H1 (cell line): ENCODE results near the gene MICOS13. TPM values are rescaled to one million over a fixed set of nuclear protein-coding genes. Genes with fewer than 3 reads are reported as not detected.

Experiments
- CTCF ChIA-PET: fragments of 300-600 bp; sonication (Branson Sonifier 250); formaldehyde crosslinking; loops from one replicate; lab custom pipeline; 2021; ENCODE audit not compliant: partially characterized antibody; lab: Charles Lee
- POLR2A ChIA-PET: fragments of 300-600 bp; sonication (Branson Sonifier 250); formaldehyde crosslinking; loops from one replicate; lab custom pipeline; 2021; ENCODE audit warnings: inconsistent platforms; ENCODE audit not compliant: partially characterized antibody; lab: Charles Lee
- DNase-seq, 2 experiments: peaks; one replicate each; pipeline versions ENCODE4 v3.0.0 to v3.0.0-alpha.2; 2010 to 2022; ENCODE audit warnings: low spot score in 2 of 2, low read depth in 1 of 2, mixed read lengths in 1 of 2
- FAIRE-seq: peaks from 2 replicates; lab custom pipeline; 2011; peaks lifted over from hg19 to GRCh38; lab: Jason Lieb, UNC
- H2AFZ ChIP-seq: 2 replicates; pipeline ENCODE4 v1.8.1; 2012; ENCODE audit warnings: low read length, inconsistent platforms
- H2AK5ac ChIP-seq: 2 replicates; pipeline ENCODE4 v1.6.1; 2013; ENCODE audit warnings: low read depth, low read length
- H2BK120ac ChIP-seq: replicated peaks from 2 replicates; pipeline ENCODE3; 2013; ENCODE audit warnings: low read depth, low read length, inconsistent platforms
- H2BK12ac ChIP-seq: 2 replicates; pipeline ENCODE4 v1.6.1; 2013; ENCODE audit warnings: low read depth, low read length
- H2BK15ac ChIP-seq: 2 replicates; pipeline ENCODE4 v1.6.1; 2013; ENCODE audit warnings: low read length
- H2BK20ac ChIP-seq: 2 replicates; pipeline ENCODE4 v1.6.1; 2013; ENCODE audit warnings: low read length
- H2BK5ac ChIP-seq: 2 replicates; pipeline ENCODE4 v1.6.1; 2013; ENCODE audit warnings: low read depth, low read length
- H3K14ac ChIP-seq: 2 replicates; pipeline ENCODE4 v1.6.1; 2013; ENCODE audit warnings: inconsistent platforms; ENCODE audit not compliant: insufficient read length
- H3K18ac ChIP-seq: 2 replicates; pipeline ENCODE4 v1.6.1; 2013; ENCODE audit warnings: low read length; ENCODE audit errors: extremely low read depth
- H3K23ac ChIP-seq: 2 replicates; pipeline ENCODE4 v1.6.1; 2013; ENCODE audit warnings: inconsistent platforms; ENCODE audit not compliant: insufficient read length
- H3K23me2 ChIP-seq: 2 replicates; pipeline ENCODE4 v1.6.1; 2013; ENCODE audit warnings: low read depth, low read length
- H3K27ac ChIP-seq: 2 replicates; pipeline ENCODE4 v1.6.1; 2011; ENCODE audit warnings: low read depth, low read length, inconsistent platforms
- H3K27me3 ChIP-seq, 4 experiments: replicated peaks in 1 of 4; 1 replicate in 1 of 4; 2 replicates in 3 of 4; pipeline versions ENCODE4 v1.6.1 to v1.8.1; 2011 to 2013; ENCODE audit warnings: low read length in 3 of 4, mild to moderate bottlenecking in 3 of 4, inconsistent platforms in 2 of 4, mixed read lengths in 2 of 4, moderate library complexity in 1 of 4; ENCODE audit not compliant: control insufficient read depth in 3 of 4, insufficient read depth in 3 of 4; ENCODE audit errors: extremely low read depth in 1 of 4
- H3K36me3 ChIP-seq, 4 experiments: 2 replicates each; pipeline versions ENCODE4 v1.6.1 to v1.8.1; 2011 to 2013; ENCODE audit warnings: mild to moderate bottlenecking in 4 of 4, low read length in 3 of 4, moderate library complexity in 2 of 4, control low read depth in 1 of 4, inconsistent platforms in 1 of 4; ENCODE audit not compliant: insufficient read depth in 4 of 4, control insufficient read depth in 2 of 4
- H3K4ac ChIP-seq: replicated peaks from 2 replicates; pipeline ENCODE3; 2013; ENCODE audit warnings: low read length, low read depth, mixed read lengths, inconsistent platforms; ENCODE audit not compliant: insufficient read length
- H3K4me1 ChIP-seq, 4 experiments: replicated peaks in 1 of 4; 1 replicate in 1 of 4; 2 replicates in 3 of 4; pipeline versions ENCODE4 v1.6.1 to v1.8.1; 2011 to 2013; ENCODE audit warnings: low read length in 3 of 4, inconsistent platforms in 2 of 4, mixed read lengths in 1 of 4; ENCODE audit not compliant: insufficient read depth in 4 of 4, control insufficient read depth in 3 of 4
- H3K4me2 ChIP-seq, 2 experiments: 2 replicates each; pipeline versions ENCODE4 v1.6.1 to v1.8.1; 2011 to 2013; ENCODE audit warnings: low read depth in 2 of 2, low read length in 2 of 2, control low read depth in 1 of 2, inconsistent platforms in 1 of 2, mild to moderate bottlenecking in 1 of 2; ENCODE audit not compliant: insufficient read depth in 1 of 2
- H3K4me3 ChIP-seq, 4 experiments: fragments of 200-600, 300-600 bp in 1 of 4; sonication (generic), shearing (Covaris generic), sonication (Bioruptor Twin) in 1 of 4; 2 replicates each; pipeline versions ENCODE4 v1.5.1 to v1.8.1; 2011 to 2016; ENCODE audit warnings: low read length in 4 of 4, low read depth in 3 of 4, control low read depth in 2 of 4, inconsistent platforms in 2 of 4, mild to moderate bottlenecking in 2 of 4, mixed read lengths in 1 of 4, moderate library complexity in 1 of 4; ENCODE audit not compliant: insufficient read depth in 2 of 4; ENCODE audit errors: extremely low read depth in 1 of 4
- H3K56ac ChIP-seq: replicated peaks from 2 replicates; pipeline ENCODE3; 2013; ENCODE audit warnings: low read depth, mild to moderate bottlenecking, mixed read lengths, low read length, inconsistent platforms; ENCODE audit not compliant: insufficient read length
- H3K79me1 ChIP-seq: 2 replicates; pipeline ENCODE4 v1.6.1; 2013; ENCODE audit warnings: low read depth, low read length, control low read depth
- H3K79me2 ChIP-seq, 2 experiments: 2 replicates each; pipeline versions ENCODE4 v1.6.1 to v1.8.1; 2012 to 2013; ENCODE audit warnings: low read length in 2 of 2, mild to moderate bottlenecking in 2 of 2, inconsistent platforms in 1 of 2; ENCODE audit not compliant: insufficient read depth in 2 of 2, control insufficient read depth in 1 of 2
- H3K9ac ChIP-seq, 4 experiments: replicated peaks in 1 of 4; 1 replicate in 1 of 4; 2 replicates in 3 of 4; pipeline versions ENCODE4 v1.6.1 to v1.8.1; 2011 to 2013; ENCODE audit warnings: low read depth in 3 of 4, low read length in 3 of 4, control low read depth in 2 of 4, mild to moderate bottlenecking in 2 of 4, moderate library complexity in 2 of 4, inconsistent platforms in 1 of 4; ENCODE audit errors: extremely low read depth in 1 of 4
- H3K9me3 ChIP-seq, 2 experiments: 2 replicates each; pipeline versions ENCODE4 v1.6.1 to v1.8.1; 2012 to 2013; ENCODE audit warnings: mild to moderate bottlenecking in 2 of 2, moderate library complexity in 2 of 2, control low read depth in 1 of 2, inconsistent platforms in 1 of 2, low read depth in 1 of 2, low read length in 1 of 2, mixed read lengths in 1 of 2; ENCODE audit not compliant: insufficient read depth in 2 of 2
- H4K20me1 ChIP-seq, 2 experiments: replicated peaks in 1 of 2; 2 replicates each; pipeline versions ENCODE3 to v1.8.1; 2011 to 2013; ENCODE audit warnings: inconsistent platforms in 2 of 2, low read length in 2 of 2, mild to moderate bottlenecking in 1 of 2; ENCODE audit not compliant: insufficient read depth in 2 of 2, control insufficient read depth in 1 of 2
- H4K5ac ChIP-seq: 2 replicates; pipeline ENCODE4 v1.6.1; 2013; ENCODE audit warnings: low read length, low read depth, mixed read lengths, inconsistent platforms; ENCODE audit not compliant: insufficient read length
- H4K8ac ChIP-seq: 2 replicates; pipeline ENCODE4 v1.8.0; 2013; ENCODE audit warnings: mild to moderate bottlenecking, moderate library complexity, low read length, inconsistent platforms; ENCODE audit not compliant: insufficient read depth; ENCODE audit errors: extremely low read depth
- H4K91ac ChIP-seq: replicated peaks from 2 replicates; pipeline ENCODE3; 2013; ENCODE audit warnings: low read length, mixed read lengths, inconsistent platforms; ENCODE audit not compliant: insufficient read length
- ATF2 ChIP-seq: IDR thresholded peaks from 2 replicates; pipeline ENCODE4 v1.6.1; 2012; ENCODE audit warnings: low read length, inconsistent platforms
- ATF3 ChIP-seq: IDR thresholded peaks from 2 replicates; pipeline ENCODE4 v1.6.1; 2011; ENCODE audit warnings: low read depth, mild to moderate bottlenecking, low read length; ENCODE audit not compliant: insufficient read depth
- MAX ChIP-seq: IDR thresholded peaks from 2 replicates; pipeline ENCODE4 v1.6.1; 2012; ENCODE audit warnings: inconsistent platforms
- NRF1 ChIP-seq: IDR thresholded peaks from 2 replicates; pipeline ENCODE4 v1.6.1; 2011; ENCODE audit warnings: mild to moderate bottlenecking, low read depth, low read length, improper control_type of control experiment
- SAP30 ChIP-seq: fragments of 300-600 bp; sonication (generic); IDR thresholded peaks from 2 replicates; pipeline ENCODE4 v1.7.1; 2012; ENCODE audit warnings: low read length, moderate library complexity, mild to moderate bottlenecking, inconsistent platforms; ENCODE audit not compliant: insufficient read depth, insufficient replicate concordance
- SP2 ChIP-seq: IDR thresholded peaks from 2 replicates; pipeline ENCODE4 v1.6.1; 2012; ENCODE audit warnings: mild to moderate bottlenecking, low read length, inconsistent platforms
- SRF ChIP-seq: IDR thresholded peaks from 2 replicates; pipeline ENCODE4 v1.6.1; 2011; ENCODE audit warnings: mild to moderate bottlenecking, low read depth, low read length, moderate library complexity
- TAF1 ChIP-seq: IDR thresholded peaks from 2 replicates; pipeline ENCODE4 v1.6.1; 2011; ENCODE audit warnings: mild to moderate bottlenecking, low read depth, low read length
- TBP ChIP-seq: IDR thresholded peaks from 2 replicates; pipeline ENCODE4 v1.6.1; 2011; ENCODE audit warnings: low read depth, low read length, improper control_type of control experiment
- WGBS, 2 experiments: shearing (Covaris generic) in 1 of 2; methylation state at CpG; one replicate each; pipeline versions ENCODE4 v1.1.6 to v1.1.7; 2013 to 2015; ENCODE audit warnings: low lambda C conversion rate in 2 of 2, mixed read lengths in 2 of 2, inconsistent platforms in 1 of 2, low coverage in 1 of 2, missing lambda C conversion rate in 1 of 2; ENCODE audit not compliant: insufficient replicate concordance in 2 of 2, insufficient coverage in 1 of 2, insufficient read length in 1 of 2; ENCODE audit errors: extremely low coverage in 1 of 2, missing lambda C conversion rate in 1 of 2; 5-methylcytosine and 5-hydroxymethylcytosine counted together
- polyA plus RNA-seq, 7 experiments: library from polyadenylated mRNA; depleted of rRNA in 3 of 7; stranded (reverse) in 5 of 7; unstranded in 2 of 7; fragments of >200 nt in 5 of 7; fragments of 200-250 nt in 2 of 7; gene quantifications; 1 replicate in 5 of 7; 2 replicates in 1 of 7; 4 replicates in 1 of 7; pipeline versions ENCODE4 v1.2.1 to v1.2.3, GENCODE V29; 2011 to 2013; ENCODE audit warnings: missing spikeins in 2 of 7, mixed read lengths in 2 of 7
- total RNA-seq: library from RNA; stranded (reverse); fragmentation: NEBNext Ultra II Directional; extraction: Animal tissue kit (Norgen Biotek cat#: 25700); gene quantifications from 2 replicates; pipeline ENCODE4 v1.2.1, GENCODE V29; 2021

MICOS13 gene
- total and polyA plus RNA-seq, 2 of the 8 experiments (the other 6 are each of a cell fraction or from before 2014, with no cell fraction given) = 17.3 to 36.1 TPM

- H3K79me2 ChIP-seq = no peaks in the 10 kb centered on the region
- H3K9ac ChIP-seq = no peak overlapping the region
- H3K14ac ChIP-seq = no peak overlapping the region
- H4K91ac ChIP-seq = no peak overlapping the region
- no peak overlapping the region for H3K4ac ChIP-seq
- H4K20me1 ChIP-seq = peaks cover 0 to 10% of the 10 kb centered on the region in 2 experiments
- no peak overlapping the region for H4K5ac ChIP-seq
- H2BK15ac ChIP-seq = no peak overlapping the region
- FAIRE-seq (no peak), DNase-seq (no peak)
- H4K8ac ChIP-seq = no peak overlapping the region
- H3K56ac ChIP-seq = no peak overlapping the region
- no peak overlapping the region for H3K18ac ChIP-seq
- H3K9me3 ChIP-seq = no peaks in the 10 kb centered on the region
- CTCF ChIA-PET = interaction anchor here (0.6 kb wide), 1 partner anchor 508 kb away, joined by 4 read pairs; no protein-coding TSS in a partner anchor
- no peak overlapping the region for H2BK5ac ChIP-seq
- H2BK20ac ChIP-seq = no peak overlapping the region
- no peak overlapping the region for H3K4me3 ChIP-seq
- H2AFZ ChIP-seq = no peak overlapping the region
- 0 out of 2 replicates have a peak, but pooled peaks cover under 1% of the 10 kb centered on the region for H3K79me1 ChIP-seq
- POLR2A ChIA-PET = interaction anchor here (2.8 kb wide), 1 partner anchor 11 kb away, joined by 10 read pairs; no protein-coding TSS in a partner anchor
- no peak overlapping the region for H3K23ac ChIP-seq
- H3K27me3 ChIP-seq = no peaks in the 10 kb centered on the region
- peaks cover 0 to 13% (median 2%) of the 10 kb centered on the region in 4 experiments; a peak in 5 of 7 replicates for H3K4me1 ChIP-seq
- H3K23me2 ChIP-seq = peaks cover 15% of the 10 kb centered on the region; the same call in 1 of the 2 replicates
- no peak overlapping the region for H3K4me2 ChIP-seq
- H2BK120ac ChIP-seq = no peak overlapping the region
- 0 out of 8 replicates have a peak, but pooled peaks cover 0 to 2% (median 0%) of the 10 kb centered on the region in 4 experiments for H3K36me3 ChIP-seq
- no peak overlapping the region for H3K27ac ChIP-seq
- H2BK12ac ChIP-seq = no peak overlapping the region
- H2AK5ac ChIP-seq = no peak overlapping the region
- WGBS, 2 experiments = 90% methylated on average over 21 of the region's 22 CpGs; no CpG with 5 or more reads in 1 of the 2 experiments
- TF ChIP-seq TAF1 = no peak
- TF ChIP-seq MAX = no peak
- no peak for TF ChIP-seq SRF
- TF ChIP-seq TBP = no peak
- no peak for TF ChIP-seq SAP30
- no peak for TF ChIP-seq ATF2
- TF ChIP-seq NRF1 = no peak
- no peak for TF ChIP-seq ATF3
- TF ChIP-seq SP2 = no peak
Measured at GRCh38 chr19:5684694-5685430, 4.5 kb upstream of the MICOS13 start.
